Activated CD4-positive, alpha-beta T cell treated with anti-CD3 and anti-CD28 coated beads, Interleukin-2, amount 50 U/mL, for 1 hour (primary cell): Measurements from ENCODE around the gene DEFB132.
A peak's percentile ranks its signal among the peaks of the same experiment; 100 is the strongest.

Experiments
- DNase-seq: peaks from one replicate; pipeline ENCODE4 v3.0.0-alpha.2; 2020

Gene DEFB132

DNA sequence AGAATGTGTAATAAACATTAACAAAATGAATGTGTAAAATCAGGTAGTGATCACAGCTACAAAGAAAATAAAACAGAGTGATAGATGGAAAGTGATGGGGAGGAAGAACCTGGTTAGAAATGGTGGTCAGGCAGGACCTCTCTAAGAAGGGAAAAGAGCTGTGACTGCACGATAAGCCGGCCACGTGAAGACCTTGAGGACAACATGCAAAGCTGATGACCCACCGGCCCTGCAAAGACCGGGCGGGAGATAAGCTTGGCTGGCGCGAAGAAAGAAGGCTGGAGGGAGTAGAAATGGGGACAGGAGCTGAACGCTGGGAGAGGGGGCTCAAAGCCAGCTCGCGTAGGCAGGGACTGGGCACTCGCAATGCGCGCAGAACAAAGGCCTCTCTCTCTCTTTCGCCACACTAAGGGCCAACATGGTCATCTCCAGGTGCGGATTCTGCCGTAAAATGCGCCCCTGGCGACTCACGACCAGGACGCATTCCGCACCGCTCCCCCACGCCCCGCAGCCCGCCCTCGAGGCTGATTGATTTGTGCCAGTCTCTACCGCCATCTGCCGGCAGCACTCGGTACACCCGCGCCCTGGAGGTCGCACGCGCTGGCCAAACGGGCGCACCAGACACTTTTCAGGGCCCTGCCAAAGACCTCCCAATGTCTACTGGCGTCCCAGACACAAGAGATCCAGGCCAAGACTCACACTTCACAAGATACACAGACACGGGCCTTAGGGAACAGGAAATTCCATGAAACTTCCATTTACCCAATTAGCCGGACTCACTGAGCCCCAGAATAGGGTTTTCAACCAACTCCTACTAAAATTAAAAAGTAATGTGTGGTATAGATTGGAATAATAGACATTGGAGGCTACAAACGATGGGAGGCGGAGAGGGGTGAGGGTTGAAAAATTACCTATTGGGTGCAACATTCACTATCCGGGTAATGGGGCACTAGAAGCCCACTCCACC is 9.4 kb downstream of the DEFB132 start:
- peak; percentile 90 for DNase-seq

DNA sequence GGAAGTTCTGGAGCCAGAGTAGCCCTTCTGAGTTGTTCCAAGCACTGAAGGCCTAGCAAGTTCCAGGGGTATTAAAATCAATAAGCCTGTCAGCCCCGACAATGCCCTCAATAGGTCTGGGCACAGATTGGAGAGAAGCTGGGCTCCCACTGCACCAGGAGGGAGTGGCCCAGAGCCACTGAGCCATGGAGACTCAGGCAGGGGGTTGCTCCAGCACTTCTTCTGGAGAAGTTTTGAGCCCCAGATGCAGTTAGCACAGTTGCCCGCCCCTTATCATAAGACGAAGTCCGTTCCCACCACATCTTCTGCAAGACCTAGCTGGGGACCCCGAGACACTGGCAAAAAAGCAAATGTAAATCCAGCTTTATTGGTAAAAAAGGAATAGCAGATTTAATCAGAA is 13.0 kb downstream of the DEFB132 start:
- DNase-seq = no peak

DNA sequence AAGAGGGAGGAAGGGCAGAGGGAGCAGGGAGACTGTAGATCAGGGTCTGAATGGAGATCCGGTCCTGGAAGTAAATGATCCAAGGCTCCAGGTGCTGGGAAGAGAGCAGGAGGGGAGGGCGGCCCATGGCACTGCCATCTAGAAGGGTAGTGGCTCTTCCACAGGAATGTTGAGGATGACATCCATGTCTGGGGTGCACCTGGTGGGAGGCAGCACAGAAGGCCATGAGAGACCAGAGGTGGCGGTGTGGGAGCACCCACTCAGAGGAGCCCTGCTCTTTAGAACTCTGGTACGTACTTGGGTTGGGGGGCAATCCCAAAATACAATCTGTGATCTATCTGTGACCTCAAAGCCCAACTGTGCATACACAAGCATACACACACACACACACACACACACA is 13.5 kb downstream of the DEFB132 start:
- DNase-seq = no peak

DNA sequence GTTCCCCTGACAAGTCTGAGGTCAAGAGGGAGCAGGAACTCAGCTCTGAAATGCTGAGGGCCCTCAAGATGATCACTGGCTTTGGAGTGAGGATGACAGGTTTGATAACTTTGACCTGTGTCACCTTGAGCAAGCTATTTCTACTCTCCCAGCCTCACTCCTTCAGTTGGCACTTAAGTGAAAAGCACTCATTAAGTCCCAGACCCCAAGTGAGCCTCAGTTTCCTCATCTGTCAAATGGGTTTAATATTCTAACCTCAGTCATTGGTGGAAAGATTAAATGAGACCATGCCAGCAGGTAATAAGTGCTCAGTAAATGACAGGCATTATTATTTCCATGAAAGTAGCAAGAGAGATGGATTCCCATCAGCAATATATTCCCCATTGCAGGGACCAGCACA is 14.0 kb downstream of the DEFB132 start:
- no peak for DNase-seq

DNA sequence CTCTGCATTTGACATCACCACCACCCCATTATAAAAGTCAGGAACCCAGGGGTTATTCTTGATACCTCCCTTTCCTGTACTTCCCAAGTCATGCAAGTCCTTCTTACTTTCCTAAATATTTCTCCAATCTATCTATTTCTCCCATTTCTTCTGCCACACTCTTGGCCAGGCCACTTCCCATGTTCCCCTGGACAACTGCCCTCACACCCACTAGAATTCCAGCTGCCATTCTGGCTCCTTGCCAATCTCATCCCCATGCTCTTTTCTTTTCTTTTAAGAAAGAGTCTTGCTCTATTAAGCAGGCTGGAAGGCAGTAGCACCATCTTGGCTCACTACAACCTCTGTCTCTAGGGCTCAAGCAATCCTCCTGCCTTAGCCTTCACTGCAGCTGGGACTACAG is 15.2 kb downstream of the DEFB132 start:
- no peak for DNase-seq

DNA sequence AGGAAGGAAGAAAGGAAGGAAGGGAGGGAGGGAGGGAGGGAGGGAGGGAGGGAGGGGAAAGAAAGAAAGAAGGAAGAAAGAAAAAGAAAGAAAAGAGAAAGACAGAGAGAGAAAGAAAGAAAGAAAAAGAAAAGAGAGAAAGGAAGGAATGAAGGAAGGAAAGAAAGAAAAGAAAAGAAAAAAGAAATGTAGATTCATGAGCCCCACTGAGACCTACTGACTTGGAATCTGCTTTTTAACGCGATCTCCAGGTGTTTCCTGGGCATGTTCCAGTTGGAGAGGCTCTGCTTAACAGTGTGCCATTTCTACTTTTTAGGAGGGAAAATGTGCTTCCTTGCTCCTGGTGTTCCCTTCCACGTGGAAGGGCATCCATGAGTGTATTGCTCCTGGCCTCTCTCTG is 16.4 kb downstream of the DEFB132 start:
- DNase-seq = no peak

DNA sequence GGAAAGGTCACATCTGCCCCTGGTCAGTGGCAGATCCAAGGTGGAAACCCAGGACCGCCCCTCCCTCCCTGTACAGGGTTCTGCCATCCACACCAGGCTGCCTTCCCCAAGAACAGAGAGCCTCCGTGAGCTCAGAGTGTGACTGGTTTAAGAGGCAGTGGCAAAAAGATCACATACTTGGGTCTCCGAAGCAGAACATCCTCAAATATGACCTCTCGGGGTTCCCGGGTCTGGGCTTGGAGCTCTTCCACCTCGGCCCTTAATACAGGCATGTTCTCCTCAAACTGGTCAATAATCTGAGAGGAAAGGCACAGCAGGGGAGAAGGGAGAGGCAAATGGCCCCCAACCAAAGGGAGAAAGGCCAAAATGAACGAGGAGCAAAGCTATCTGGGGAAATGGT is 18.3 kb downstream of the DEFB132 start:
- no peak for DNase-seq

DNA sequence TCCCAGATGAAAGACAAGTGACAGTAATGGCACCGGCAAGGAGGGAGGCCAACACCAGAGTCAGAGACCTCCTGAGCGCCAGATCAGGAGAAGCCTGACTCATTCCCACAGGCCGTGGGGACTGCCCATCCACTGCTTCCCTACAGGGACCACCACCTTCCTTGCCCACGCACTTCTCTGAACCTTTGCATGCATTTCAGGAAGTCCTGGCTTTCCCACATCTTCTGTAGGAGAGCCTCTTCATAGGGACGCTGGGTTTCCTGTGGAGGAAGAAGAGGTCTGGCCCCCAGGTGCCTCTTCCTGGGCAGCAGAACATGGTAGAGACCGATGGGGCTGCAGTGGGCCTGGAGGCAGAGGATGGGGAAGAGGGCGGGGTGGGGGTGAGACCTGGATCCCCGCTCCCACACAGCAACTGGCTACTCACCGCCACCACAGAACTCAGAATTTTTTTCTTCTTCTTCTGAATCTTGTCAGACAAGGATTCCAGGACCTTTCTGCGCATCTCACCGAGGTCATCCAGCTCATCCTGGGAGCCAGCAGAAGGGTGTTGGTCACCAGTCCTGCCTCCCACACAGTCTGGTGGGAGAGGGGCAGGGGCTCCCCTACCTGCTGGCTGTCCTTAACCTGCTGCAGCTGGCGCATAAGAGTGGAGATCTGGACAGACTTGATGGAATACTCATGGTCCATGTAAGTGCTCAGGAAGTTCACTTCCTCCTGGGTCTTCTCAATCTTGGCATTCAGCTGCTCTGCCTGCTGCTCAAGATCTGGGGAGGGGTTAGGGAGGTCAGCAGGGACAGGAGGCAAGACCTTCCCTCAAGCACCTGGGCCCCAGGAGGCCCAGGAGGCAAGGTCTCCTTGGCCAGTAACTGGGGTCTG is 19.3 kb downstream of the DEFB132 start:
- no peak for DNase-seq

DNA sequence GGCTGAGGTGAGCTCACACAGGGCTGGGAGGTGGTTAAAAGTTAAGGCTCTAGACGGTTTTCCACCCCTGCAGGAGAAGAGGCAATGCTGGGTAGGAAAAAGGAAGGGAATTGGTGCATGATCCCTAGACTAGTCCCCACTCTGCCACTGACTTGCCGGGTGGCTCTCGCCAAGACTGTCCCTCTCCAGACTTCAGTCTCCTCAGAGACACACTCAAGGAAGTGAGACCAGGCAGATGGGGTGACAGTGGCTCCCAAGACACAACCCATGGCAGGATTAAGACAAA is 19.9 kb downstream of the DEFB132 start:
- no peak for DNase-seq

DNA sequence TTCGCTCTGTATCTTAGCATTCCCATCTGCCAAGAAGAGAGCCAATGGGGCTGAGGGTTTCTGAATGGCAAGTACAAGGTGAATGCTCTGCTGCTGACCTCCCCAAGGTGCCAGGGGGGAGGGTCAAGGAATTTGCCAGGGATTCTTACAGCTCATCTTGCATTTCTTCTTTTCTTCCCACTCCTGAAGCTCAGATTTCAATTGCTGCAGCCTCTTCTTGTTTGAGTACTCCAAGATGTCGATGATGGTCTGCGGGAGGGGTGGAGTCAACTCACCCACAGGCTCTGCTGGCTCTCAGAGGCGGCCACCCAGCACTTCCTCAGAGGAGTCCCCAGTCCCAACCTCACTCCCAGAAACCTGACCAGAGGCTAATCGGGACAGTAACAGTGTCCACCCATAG is 20.7 kb downstream of the DEFB132 start:
- no peak for DNase-seq

DNA sequence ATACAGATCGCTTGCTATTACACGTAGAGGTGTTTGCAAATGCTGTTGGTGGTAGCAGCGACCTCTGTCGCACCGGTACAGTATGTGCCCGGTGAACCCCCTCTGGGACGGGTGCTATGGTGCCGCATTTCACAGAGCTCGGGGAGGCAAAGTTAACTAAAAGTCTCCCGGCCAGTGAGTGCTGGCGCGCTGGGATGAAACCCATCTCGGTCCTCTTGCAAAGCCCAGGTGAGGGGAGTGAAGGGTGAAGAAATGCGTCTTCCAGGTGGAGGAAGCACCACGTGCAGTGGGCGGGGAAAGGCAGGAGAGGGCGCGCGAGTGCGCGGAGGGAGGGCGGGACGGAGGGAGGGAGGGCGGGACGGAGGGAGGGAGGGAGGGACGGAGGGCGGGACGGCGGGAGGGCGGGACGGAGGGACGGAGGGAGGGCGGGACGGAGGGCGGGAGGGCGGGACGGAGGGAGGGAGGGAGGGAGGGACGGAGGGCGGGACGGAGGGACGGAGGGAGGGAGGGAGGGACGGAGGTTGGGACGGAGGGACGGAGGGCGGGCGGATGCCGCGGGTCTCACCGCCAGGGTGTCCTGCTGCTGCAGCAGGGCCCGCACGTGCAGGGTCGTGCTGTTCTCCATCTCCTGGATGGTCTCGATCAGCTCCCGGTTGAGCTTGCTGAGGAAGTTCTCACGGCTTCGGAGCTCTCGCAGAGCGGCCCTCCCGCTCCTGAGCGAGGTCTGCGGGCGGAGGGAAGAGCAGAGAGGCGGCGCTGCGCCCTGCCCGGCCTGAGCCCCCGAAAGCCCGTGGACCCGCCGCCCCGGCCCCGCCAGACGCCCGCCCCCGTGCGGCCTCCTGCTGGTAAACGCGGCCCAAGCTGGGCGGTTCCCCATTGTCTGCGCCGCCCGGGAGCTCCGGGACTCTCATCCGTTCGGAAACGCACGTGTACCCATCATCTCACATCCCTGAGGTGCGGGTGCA is 21.4 kb downstream of the DEFB132 start:
- DNase-seq = no peak

DNA sequence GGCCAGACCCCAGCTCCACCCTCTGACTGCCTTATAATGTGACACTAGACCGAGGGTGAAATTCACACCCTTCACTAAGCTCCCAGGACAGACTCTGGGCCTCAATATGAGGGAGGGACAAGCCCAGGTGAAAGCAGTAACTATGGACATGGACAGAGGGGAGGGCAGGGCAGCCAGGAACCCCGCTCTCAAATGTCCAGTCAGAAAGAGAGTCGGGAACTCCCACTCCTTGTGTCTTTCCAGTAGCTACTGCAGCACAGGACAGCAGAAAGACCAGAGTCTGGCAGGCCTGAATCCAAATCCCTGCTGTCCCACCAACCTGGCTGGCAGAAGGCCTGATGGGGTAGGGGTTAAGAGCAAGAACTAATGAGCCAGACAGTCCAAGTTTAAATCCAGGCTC is 26.6 kb downstream of the DEFB132 start:
- no peak for DNase-seq

DNA sequence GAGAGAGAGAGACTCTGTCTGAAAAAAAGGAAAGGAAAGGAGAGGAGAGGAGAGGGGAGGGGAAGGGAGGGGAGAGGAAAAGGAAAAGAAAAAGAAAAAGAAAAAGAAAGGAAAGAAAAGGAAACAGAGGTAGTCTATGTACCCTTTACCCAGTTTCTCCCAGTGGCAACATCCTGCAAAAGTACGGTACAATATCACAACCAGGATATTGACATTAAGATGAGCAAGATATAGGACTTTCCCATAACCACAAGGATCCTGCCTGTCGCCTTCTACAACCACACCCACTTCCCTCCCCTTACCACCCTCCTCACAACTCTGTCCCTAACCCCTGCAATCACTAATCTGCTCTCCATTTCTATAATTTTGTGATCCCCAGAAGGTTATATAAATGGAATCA is 29.0 kb downstream of the DEFB132 start:
- no peak for DNase-seq

DNA sequence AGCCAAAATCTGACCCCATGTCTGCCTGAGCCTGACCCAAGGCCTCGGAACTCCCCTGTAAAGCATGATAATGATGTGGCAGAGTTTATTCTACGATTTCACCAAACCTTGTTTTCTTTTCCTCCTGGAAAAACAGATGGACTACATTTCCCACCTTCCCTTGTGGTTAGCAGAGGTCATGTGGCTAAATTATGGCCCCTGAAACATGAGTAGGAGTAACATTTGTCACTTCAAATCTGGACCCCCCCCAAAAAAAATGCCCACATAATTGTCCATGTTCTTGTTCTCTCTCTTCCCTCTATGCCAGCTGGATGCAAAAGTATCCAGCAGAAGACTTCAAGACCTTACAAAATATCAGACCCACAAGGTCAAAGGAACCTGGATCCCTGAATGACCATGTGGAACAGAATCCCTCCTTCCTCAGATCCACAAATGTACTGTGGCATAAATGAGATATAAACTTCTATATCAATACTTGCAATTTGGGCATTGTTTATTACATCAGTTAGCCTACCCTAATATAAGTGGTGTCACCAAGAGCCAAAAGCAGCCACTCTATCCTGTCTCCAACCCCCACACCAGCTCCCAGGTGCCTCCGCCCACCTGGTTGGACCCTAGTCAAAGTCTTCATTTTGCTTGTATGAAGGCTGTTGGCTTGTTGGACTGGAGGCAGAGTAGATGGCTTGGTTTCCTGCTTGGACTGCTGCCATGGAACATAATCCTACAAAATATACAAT is 31.6 kb downstream of the DEFB132 start:
- DNase-seq = no peak

DNA sequence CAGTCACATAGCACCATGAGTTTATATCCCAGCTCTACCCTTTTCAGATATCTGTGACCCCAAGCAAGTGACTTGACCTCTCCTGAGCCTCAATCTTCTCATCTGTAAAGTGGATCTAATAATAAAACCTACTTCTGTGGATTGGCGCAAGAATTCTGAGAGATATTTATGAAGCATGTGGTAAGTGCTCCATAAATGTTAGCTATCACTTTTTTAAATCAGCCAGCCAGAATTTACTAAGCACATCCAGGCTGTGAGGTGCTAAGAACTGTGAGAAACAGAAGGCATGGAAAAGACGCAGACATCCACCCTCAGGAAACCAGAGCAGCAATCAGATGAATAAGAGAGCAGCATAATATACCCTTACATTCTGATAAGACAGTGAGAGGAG is 32.2 kb downstream of the DEFB132 start:
- no peak for DNase-seq

DNA sequence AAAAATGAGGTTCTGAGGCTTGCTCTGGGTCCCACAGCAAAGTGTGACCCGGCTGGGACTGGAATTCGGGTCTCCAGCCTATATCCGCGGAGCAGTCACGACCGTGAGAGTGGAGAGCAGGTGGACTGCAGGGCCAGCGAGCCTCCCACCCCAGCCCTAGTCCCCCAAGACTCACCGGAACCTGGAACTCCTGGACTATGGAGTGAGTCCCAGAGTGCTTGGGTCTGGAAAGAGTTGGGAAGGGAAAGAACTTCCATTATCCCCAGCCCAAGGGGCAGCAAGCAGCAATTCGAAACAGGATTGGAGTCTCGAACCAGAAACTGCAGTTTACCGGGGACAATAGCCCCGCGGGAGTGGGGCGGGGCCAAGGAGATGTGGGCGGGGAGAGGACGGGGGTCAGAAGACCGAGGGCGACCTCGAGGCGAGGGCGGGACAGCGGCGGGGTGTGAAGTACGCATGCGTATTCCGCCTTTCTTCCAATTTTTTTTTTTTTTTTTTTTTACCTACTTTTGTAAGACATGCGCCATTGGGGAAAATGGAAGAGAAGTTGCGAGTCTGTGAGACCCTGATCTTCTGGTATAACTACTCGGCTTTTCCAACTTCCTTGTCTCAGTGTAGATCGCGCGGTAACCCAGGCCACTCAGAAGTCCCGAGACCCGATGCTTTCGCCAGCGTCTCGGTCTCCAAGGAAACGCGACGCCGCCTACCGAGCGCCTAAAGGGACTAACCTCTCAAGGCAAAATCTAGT is 32.7 kb downstream of the DEFB132 start, which contains the start of gene C20orf96:
TSS of gene C20orf96 (minus strand) at position 667 of the 748 bp plus-strand sequence. CDS start at position 527, 140 bp downstream.
- DNase-seq = peak; percentile 80

DNA sequence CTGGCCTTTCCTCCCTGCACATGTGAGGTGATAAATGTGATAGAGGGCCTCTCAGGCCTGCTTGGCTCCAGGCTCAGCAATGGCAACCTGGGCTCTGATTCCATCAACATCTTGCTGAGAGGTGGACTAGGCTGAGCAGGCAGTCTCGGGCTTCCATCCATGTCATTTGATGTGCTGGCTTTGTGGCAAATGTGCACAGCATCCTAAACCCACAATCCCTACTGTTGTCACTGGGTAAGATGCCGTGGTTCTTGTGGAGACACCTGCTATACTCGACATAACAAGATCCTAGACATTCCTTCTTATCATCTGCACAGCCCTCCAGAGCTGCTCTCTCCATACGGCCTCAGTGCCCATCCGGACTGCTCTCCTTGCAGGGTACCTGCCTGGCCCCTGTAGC is 37.1 kb downstream of the DEFB132 start:
- no peak for DNase-seq

DNA sequence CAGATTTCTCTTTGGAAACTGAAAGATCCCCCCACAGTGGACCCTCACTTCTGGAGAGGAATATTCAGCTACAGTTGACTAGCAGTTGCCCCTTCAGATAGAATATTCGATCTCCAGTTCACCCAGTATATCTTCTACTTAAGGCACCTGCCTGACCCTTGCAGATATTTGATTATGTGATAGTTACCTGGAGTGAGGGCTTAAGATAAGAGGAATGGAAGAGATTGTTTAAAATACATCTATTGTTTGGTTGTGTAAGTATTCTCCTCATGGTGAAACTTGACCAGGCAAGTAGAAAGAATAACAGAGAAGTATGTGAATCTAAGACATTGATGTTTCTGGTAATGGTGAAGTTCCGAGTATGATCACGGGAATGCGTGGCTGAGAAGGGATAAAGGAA is 38.3 kb downstream of the DEFB132 start:
- DNase-seq = no peak

DNA sequence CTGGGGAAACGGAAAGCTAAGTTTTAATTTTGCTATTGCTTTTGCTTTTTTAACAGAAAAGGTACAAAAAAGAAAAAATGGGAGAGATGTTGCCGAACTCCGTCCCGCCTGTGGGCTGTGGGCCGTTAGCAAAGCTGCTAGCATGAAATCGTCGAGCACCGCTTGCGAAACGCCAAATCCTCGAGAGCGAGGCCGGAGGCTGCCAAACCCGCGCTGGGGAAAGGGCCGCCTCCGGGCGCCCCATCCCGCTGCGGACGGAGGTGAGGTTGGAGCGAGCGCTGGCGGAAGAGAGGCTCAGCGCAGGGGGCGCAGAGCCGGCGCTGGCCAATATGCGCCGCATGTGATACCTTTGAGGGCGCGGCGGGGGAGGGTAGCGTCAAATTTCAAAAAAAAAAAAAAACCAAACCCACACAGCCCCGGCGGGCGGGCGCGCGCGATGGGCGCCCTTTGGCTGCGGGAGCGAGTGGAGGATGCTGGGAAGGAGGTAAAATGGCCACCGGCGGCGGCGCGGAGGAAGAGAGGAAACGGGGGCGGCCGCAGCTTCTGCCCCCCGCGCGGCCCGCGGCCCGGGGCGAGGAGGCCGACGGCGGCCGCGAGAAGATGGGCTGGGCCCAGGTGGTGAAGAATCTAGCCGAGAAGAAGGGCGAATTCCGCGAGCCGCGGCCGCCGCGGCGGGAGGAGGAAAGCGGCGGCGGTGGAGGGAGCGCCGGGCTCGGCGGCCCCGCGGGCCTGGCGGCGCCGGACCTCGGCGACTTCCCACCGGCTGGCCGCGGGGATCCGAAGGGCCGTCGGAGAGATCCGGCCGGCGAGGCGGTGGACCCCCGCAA is 39.8 kb downstream of the DEFB132 start, which contains the start of gene ZCCHC3:
TSS of gene ZCCHC3 (plus strand) at position 473 of the 827 bp plus-strand sequence. CDS start at position 490, 17 bp downstream.
- peak; percentile 77 for DNase-seq
